HG03460 (cell line): Measurements from ENCODE around the gene FGF12.

Source experiments
- ATAC-seq: cut with Tn5 transposase; IDR thresholded peaks from one replicate; pipeline ENCODE4 v1.9.1; 2021; ENCODE audit not compliant: unreplicated experiment

Gene FGF12

GRCh38 chr3:192365571-192365970, 361.8 kb downstream of the FGF12 start:
- ATAC-seq: no peak

- no peak for ATAC-seq
Measured at GRCh38 chr3:192364316-192364715, 363.0 kb downstream of the FGF12 start.

- ATAC-seq: no peak
Measured at GRCh38 chr3:192354687-192355086, 372.7 kb downstream of the FGF12 start.

GRCh38 chr3:192352142-192352541, 375.2 kb downstream of the FGF12 start:
- no peak for ATAC-seq

GRCh38 chr3:192351441-192351840, 375.9 kb downstream of the FGF12 start:
- no peak for ATAC-seq

GRCh38 chr3:192340031-192340430, 387.3 kb downstream of the FGF12 start:
- ATAC-seq: no peak

GRCh38 chr3:192339214-192339613, 388.1 kb downstream of the FGF12 start:
- no peak for ATAC-seq

GRCh38 chr3:192336286-192336685, 391.1 kb downstream of the FGF12 start:
- no peak for ATAC-seq

- ATAC-seq: no peak
Measured at GRCh38 chr3:192332386-192333291, 394.7 kb downstream of the FGF12 start.

- no peak for ATAC-seq
Measured at GRCh38 chr3:192331749-192332385, 395.5 kb downstream of the FGF12 start.

GRCh38 chr3:192326656-192327055, 400.7 kb downstream of the FGF12 start:
- ATAC-seq: no peak

GRCh38 chr3:192317564-192317963, 409.8 kb downstream of the FGF12 start:
- ATAC-seq: no peak

- ATAC-seq: no peak
Measured at GRCh38 chr3:192313605-192314004, 413.7 kb downstream of the FGF12 start.

- no peak for ATAC-seq
Measured at GRCh38 chr3:192307631-192308030, 419.7 kb downstream of the FGF12 start.

GRCh38 chr3:192303235-192303634, 424.1 kb downstream of the FGF12 start:
- no peak for ATAC-seq

GRCh38 chr3:192302721-192303120, 424.6 kb downstream of the FGF12 start:
- ATAC-seq: no peak

GRCh38 chr3:192299921-192300320, 427.4 kb downstream of the FGF12 start:
- ATAC-seq: no peak

- ATAC-seq: no peak
Measured at GRCh38 chr3:192296845-192297244, 430.5 kb downstream of the FGF12 start.

GRCh38 chr3:192284443-192285072, 442.8 kb downstream of the FGF12 start:
- no peak for ATAC-seq

GRCh38 chr3:192281207-192281880, 446.0 kb downstream of the FGF12 start:
- ATAC-seq: no peak

GRCh38 chr3:192279664-192280063, 447.7 kb downstream of the FGF12 start:
- ATAC-seq: no peak
